Placental pericyte (primary cell): ENCODE data around the gene PLPP4. TPM values are rescaled to one million over a fixed set of nuclear protein-coding genes. Genes with fewer than 3 reads are reported as not detected.

ENCODE experiments used
- total RNA-seq: library from RNA; depleted of rRNA; stranded (reverse); fragments of >200 nt; gene quantifications from 2 replicates; pipeline ENCODE4 v1.2.3, GENCODE V29; 2012

The PLPP4 gene
- total RNA-seq: 5.5 and 18.9 TPM in 2 replicates

GRCh38 chr10:120456626-120457430 is at the start of gene PLPP4:
Gene PLPP4 (plus strand): TSS chr10:120457227. CDS start chr10:120457306, 79 bp downstream.

